Spleen (tissue), 7 donors: ENCODE results near the gene CPED1.

Experiments
- CTCF ChIP-seq, 11 experiments: fragments of 200-600 bp in 7 of 11; fragments of 450-650 bp in 4 of 11; sonication (generic) in 4 of 11; IDR thresholded peaks in 8 of 11; conservative IDR thresholded peaks in 3 of 11; 1 replicate in 7 of 11; 2 replicates in 4 of 11; pipeline versions ENCODE4 v1.4.0 to v1.8.0; 2016 to 2021; ENCODE audit warnings: antibody characterized with exemption in 11 of 11, inconsistent platforms in 4 of 11, mild to moderate bottlenecking in 1 of 11
- POLR2A ChIP-seq, 3 donors: fragments of 450-650 bp; IDR thresholded peaks; one replicate each; pipeline ENCODE4 v1.5.1; 2017; ENCODE audit warnings: antibody characterized with exemption in 3 of 3, mild to moderate bottlenecking in 1 of 3
- POLR2AphosphoS5 ChIP-seq, 3 donors: sonication (generic); formaldehyde crosslinking; IDR thresholded peaks; one replicate each; pipeline ENCODE4 v1.5.1; 2017; ENCODE audit warnings: antibody characterized with exemption in 3 of 3
- donor health status: DM: no; HTN: no; CAD: no; lungs with moderate emphysema.
- donor health status: DM: no; HTN: no; CAD: no.
- donor health status: DM: no; HTN: no; CAD: no.

- TF ChIP-seq CTCF (IDR thresholded peaks at IDR 0.05 in 8 of 11, conservative IDR thresholded peaks at IDR 0.05 in 3 of 11): no peak
- TF ChIP-seq POLR2AphosphoS5 (IDR thresholded peaks at IDR 0.05): no peak
- TF ChIP-seq POLR2A (IDR thresholded peaks at IDR 0.05): no peak
Measured at GRCh38 chr7:121140790-121141189, 152.3 kb downstream of the CPED1 start.
